Measurements from ENCODE around the gene DLGAP4. TPM values are rescaled to one million over a fixed set of nuclear protein-coding genes. Genes with fewer than 3 reads are reported as not detected.
A peak's percentile ranks its signal among the peaks of the same experiment; 100 is the strongest.

Gene DLGAP4
- total and polyA plus RNA-seq, 2 experiments from 2014 or later: 14.3 to 68.1 TPM

- H3K27ac ChIP-seq: peak overlapping the region; percentile 52; the same call in 1 of the 2 replicates
- H3K9me3 ChIP-seq (ENCODE audit: low read depth): no peaks in the 10 kb centered on the region
- no peak overlapping the region for H3K4me3 ChIP-seq
- H3K36me3 ChIP-seq (ENCODE audit: low read depth): no peaks in the 10 kb centered on the region
- H3F3A ChIP-seq (ENCODE audit: insufficient read depth): peaks cover 18% of the 10 kb centered on the region; the same call in 1 of the 2 replicates
- H4K20me1 ChIP-seq (ENCODE audit: insufficient read depth): no peaks in the 10 kb centered on the region
- H2AFZ ChIP-seq: no peak overlapping the region
- 42 to 46% methylated on average over 10 of the region's 10 CpGs for WGBS, 2 experiments (ENCODE audit: low coverage in 1 of 2, low lambda C conversion rate in 2 of 2, missing lambda C conversion rate in 2 of 2)
- TF ChIP-seq EZH2 (IDR thresholded peaks at IDR 0.05; ENCODE audit: insufficient read depth, poor library complexity, severe bottlenecking) (no peak), EZH2phosphoT487 (IDR thresholded peaks at IDR 0.05; ENCODE audit: insufficient read depth, low read depth) (no peak)
- no peak overlapping the region for H3K9ac ChIP-seq
- peak; percentile 44 for DNase-seq
- H3K79me2 ChIP-seq (ENCODE audit: insufficient read depth): no peaks in the 10 kb centered on the region
- no peaks in the 10 kb centered on the region for H3K9me2 ChIP-seq (ENCODE audit: insufficient read depth)
- no peak overlapping the region for H3K4me2 ChIP-seq (ENCODE audit: unreplicated experiment)
- H3K4me1 ChIP-seq (ENCODE audit: insufficient read depth): 0 out of 2 replicates have a peak, but pooled peaks cover 14% of the 10 kb centered on the region
- in situ Hi-C loops (cut with MboI): no loop called here
- peaks cover 18% of the 10 kb centered on the region for H3K27me3 ChIP-seq (replicated peaks; ENCODE audit: insufficient read depth)
These were observed 102.1 kb downstream of the DLGAP4 start for GRCh38 chr20:36408219-36408618.

- Histone ChIP-seq H3K36me3 (ENCODE audit: low read depth) (no peaks in the 10 kb centered on the region), H3K4me2 (ENCODE audit: unreplicated experiment) (no peak overlapping the region), H3K4me3 (no peak overlapping the region), H3F3A (ENCODE audit: insufficient read depth) (peaks cover 13% of the 10 kb centered on the region; the same call in 1 of the 2 replicates), H3K27me3 (replicated peaks; ENCODE audit: insufficient read depth) (peaks cover 21% of the 10 kb centered on the region), H2AFZ (no peak overlapping the region), H3K9me3 (ENCODE audit: low read depth) (no peaks in the 10 kb centered on the region), H3K9me2 (ENCODE audit: insufficient read depth) (no peaks in the 10 kb centered on the region), H3K9ac (no peak overlapping the region), H4K20me1 (ENCODE audit: insufficient read depth) (no peaks in the 10 kb centered on the region), H3K27ac (no peak overlapping the region), H3K79me2 (ENCODE audit: insufficient read depth) (no peaks in the 10 kb centered on the region), H3K4me1 (ENCODE audit: insufficient read depth) (0 out of 2 replicates have a peak, but pooled peaks cover 8% of the 10 kb centered on the region)
- WGBS, 2 experiments (ENCODE audit: low coverage in 1 of 2, low lambda C conversion rate in 2 of 2, missing lambda C conversion rate in 2 of 2): 59 to 62% methylated on average over 7 of the region's 7 CpGs
- in situ Hi-C loops (cut with MboI): no loop called here
- no peak for DNase-seq
- TF ChIP-seq EZH2 (IDR thresholded peaks at IDR 0.05; ENCODE audit: insufficient read depth, poor library complexity, severe bottlenecking) (no peak), EZH2phosphoT487 (IDR thresholded peaks at IDR 0.05; ENCODE audit: insufficient read depth, low read depth) (no peak)
These were observed 105.8 kb downstream of the DLGAP4 start for GRCh38 chr20:36411861-36412454.

GRCh38 chr20:36415475-36416002 lies 109.4 kb downstream of the DLGAP4 start:
- no peak overlapping the region for H2AFZ ChIP-seq
- H3K9me2 ChIP-seq (ENCODE audit: insufficient read depth): no peaks in the 10 kb centered on the region
- H3K4me3 ChIP-seq: no peak overlapping the region
- no peaks in the 10 kb centered on the region for H3K79me2 ChIP-seq (ENCODE audit: insufficient read depth)
- no peak overlapping the region for H3K9ac ChIP-seq
- no peak for DNase-seq
- 50 to 54% methylated on average over 3 of the region's 3 CpGs for WGBS, 2 experiments (ENCODE audit: low coverage in 1 of 2, low lambda C conversion rate in 2 of 2, missing lambda C conversion rate in 2 of 2)
- in situ Hi-C loops (cut with MboI): no loop called here
- H3K4me1 ChIP-seq (ENCODE audit: insufficient read depth): no peaks in the 10 kb centered on the region
- peaks cover 26% of the 10 kb centered on the region for H3K27me3 ChIP-seq (replicated peaks; ENCODE audit: insufficient read depth)
- no peaks in the 10 kb centered on the region for H3K36me3 ChIP-seq (ENCODE audit: low read depth)
- no peaks in the 10 kb centered on the region for H3F3A ChIP-seq (ENCODE audit: insufficient read depth)
- no peak overlapping the region for H3K4me2 ChIP-seq (ENCODE audit: unreplicated experiment)
- H3K27ac ChIP-seq: no peak overlapping the region
- H3K9me3 ChIP-seq (ENCODE audit: low read depth): no peaks in the 10 kb centered on the region
- no peaks in the 10 kb centered on the region for H4K20me1 ChIP-seq (ENCODE audit: insufficient read depth)
- TF ChIP-seq EZH2 (IDR thresholded peaks at IDR 0.05; ENCODE audit: insufficient read depth, poor library complexity, severe bottlenecking) (no peak), EZH2phosphoT487 (IDR thresholded peaks at IDR 0.05; ENCODE audit: insufficient read depth, low read depth) (no peak)

- H3F3A ChIP-seq (ENCODE audit: insufficient read depth): no peaks in the 10 kb centered on the region
- TF ChIP-seq EZH2phosphoT487 (IDR thresholded peaks at IDR 0.05; ENCODE audit: insufficient read depth, low read depth) (no peak), EZH2 (IDR thresholded peaks at IDR 0.05; ENCODE audit: insufficient read depth, poor library complexity, severe bottlenecking) (no peak)
- H3K79me2 ChIP-seq (ENCODE audit: insufficient read depth): no peaks in the 10 kb centered on the region
- 33 to 36% methylated on average over 7 of the region's 7 CpGs for WGBS, 2 experiments (ENCODE audit: low coverage in 1 of 2, low lambda C conversion rate in 2 of 2, missing lambda C conversion rate in 2 of 2)
- H2AFZ ChIP-seq: no peak overlapping the region
- H3K4me2 ChIP-seq (ENCODE audit: unreplicated experiment): no peak overlapping the region
- H3K9ac ChIP-seq: no peak overlapping the region
- H3K9me3 ChIP-seq (ENCODE audit: low read depth): no peaks in the 10 kb centered on the region
- in situ Hi-C loops (cut with MboI): no loop called here
- H3K4me3 ChIP-seq: no peak overlapping the region
- H3K27me3 ChIP-seq (replicated peaks; ENCODE audit: insufficient read depth): peaks cover 18% of the 10 kb centered on the region; the same call in 1 of the 2 replicates
- H3K36me3 ChIP-seq (ENCODE audit: low read depth): no peaks in the 10 kb centered on the region
- no peak overlapping the region for H3K27ac ChIP-seq
- no peaks in the 10 kb centered on the region for H4K20me1 ChIP-seq (ENCODE audit: insufficient read depth)
- no peaks in the 10 kb centered on the region for H3K9me2 ChIP-seq (ENCODE audit: insufficient read depth)
- no peaks in the 10 kb centered on the region for H3K4me1 ChIP-seq (ENCODE audit: insufficient read depth)
- no peak for DNase-seq
These were observed 112.6 kb downstream of the DLGAP4 start for GRCh38 chr20:36418711-36419110.
